Measurements from ENCODE around the gene FTH1. TPM values are rescaled to one million over a fixed set of nuclear protein-coding genes. Genes with fewer than 3 reads are reported as not detected.

FTH1 gene
- total RNA-seq, 2 experiments from 2014 or later: 1,302 to 1,352 TPM

- Mint-ChIP-seq H3K9me3 (no peaks in the 10 kb centered on the region), H3K36me3 (ENCODE audit: low read depth) (no peaks in the 10 kb centered on the region), H3K4me3 (no peak within 1 kb of the TSS), H3K27me3 (ENCODE audit: low read depth) (peaks cover 7% of the 10 kb centered on the region), H3K4me1 (ENCODE audit: low read depth) (peaks cover 9% of the 10 kb centered on the region), H3K27ac (no peak within 1 kb of the TSS)
- CTCF ChIA-PET: interaction anchor here (0.6 to 9.5 kb wide), 7 partner anchors 11 to 1080 kb away, joined by 3 to 105 read pairs (median 5); no protein-coding TSS in a partner anchor
- no peak for DNase-seq
- intact Hi-C loops (cut with micrococcal nuclease): no loop called here
Observed at GRCh38 chr11:61950035-61950547, 17.3 kb downstream of the FTH1 start, which contains the start of gene BEST1. Gene BEST1 (plus strand): TSS chr11:61950351. CDS start chr11:61951807, 1,456 bp downstream.

GRCh38 chr11:61949169-61950034 is 18.0 kb downstream of the FTH1 start:
- Mint-ChIP-seq H3K36me3 (ENCODE audit: low read depth) (no peaks in the 10 kb centered on the region), H3K27ac (no peak overlapping the region), H3K27me3 (ENCODE audit: low read depth) (peaks cover 2% of the 10 kb centered on the region), H3K4me1 (ENCODE audit: low read depth) (peaks cover 7% of the 10 kb centered on the region), H3K4me3 (no peak overlapping the region), H3K9me3 (no peaks in the 10 kb centered on the region)
- intact Hi-C loops (cut with micrococcal nuclease): loop anchor here (5.0 kb wide), 1 partner anchor 202 kb away; no protein-coding TSS in a partner anchor
- DNase-seq: peak; percentile 60
- CTCF ChIA-PET: interaction anchor here (0.6 to 9.5 kb wide), 11 partner anchors 12 to 1079 kb away, joined by 3 to 105 read pairs (median 7); partner anchors contain the start of gene RAB3IL1

GRCh38 chr11:61948505-61948904 is 18.9 kb downstream of the FTH1 start:
- no peak for DNase-seq
- intact Hi-C loops (cut with micrococcal nuclease): loop anchor here (5.0 kb wide), 1 partner anchor 201 kb away; no protein-coding TSS in a partner anchor
- no peak overlapping the region for H3K27ac Mint-ChIP-seq
- peaks cover 7% of the 10 kb centered on the region for H3K4me1 Mint-ChIP-seq (ENCODE audit: low read depth)
- CTCF ChIA-PET: interaction anchor here (0.6 to 9.5 kb wide), 21 partner anchors 9 to 616 kb away, joined by 3 to 132 read pairs (median 5); partner anchors contain the start of gene RAB3IL1
- H3K4me3 Mint-ChIP-seq: no peak overlapping the region
- no peaks in the 10 kb centered on the region for H3K9me3 Mint-ChIP-seq
- no peaks in the 10 kb centered on the region for H3K36me3 Mint-ChIP-seq (ENCODE audit: low read depth)
- H3K27me3 Mint-ChIP-seq (ENCODE audit: low read depth): no peaks in the 10 kb centered on the region

DNA sequence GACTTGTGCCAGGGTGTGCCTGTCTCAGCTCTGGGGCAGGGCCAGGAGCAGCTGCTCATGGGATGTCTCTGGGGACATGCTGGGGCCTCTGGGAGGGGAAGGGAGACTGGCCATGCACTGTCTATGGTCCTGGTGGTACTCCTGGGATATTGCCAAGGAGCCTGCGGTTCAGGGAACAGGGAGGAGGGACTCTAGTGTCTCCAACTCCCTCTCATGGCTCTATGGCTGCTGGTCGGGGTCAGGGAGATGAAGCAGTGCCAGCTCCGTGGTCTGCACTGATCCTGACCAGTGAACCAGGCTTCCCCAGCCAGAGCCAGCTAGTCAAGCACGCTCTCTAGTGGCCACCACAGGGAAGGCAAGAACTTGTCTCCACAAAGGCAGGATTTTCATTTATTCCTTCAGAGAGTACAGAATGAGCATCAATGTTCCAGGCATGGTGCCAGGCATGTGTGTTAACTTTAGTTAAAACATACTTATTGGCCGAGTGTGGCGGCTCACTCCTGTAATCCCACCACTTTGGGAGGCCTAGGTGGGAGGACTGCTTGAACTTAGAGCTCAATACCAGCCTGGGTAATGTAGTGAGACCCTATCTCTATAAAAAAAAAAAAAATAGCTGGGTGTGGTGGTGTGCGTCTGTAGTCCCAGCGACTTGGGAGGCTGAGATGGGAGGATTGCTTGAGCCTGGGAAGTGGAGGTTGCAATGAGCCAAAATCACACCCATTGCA is 19.8 kb downstream of the FTH1 start:
- DNase-seq: peak; percentile 86
- intact Hi-C loops (cut with micrococcal nuclease): loop anchor here (1.0 to 5.0 kb wide), 6 partner anchors 48 to 200 kb away; no protein-coding TSS in a partner anchor
- no peak overlapping the region for H3K4me3 Mint-ChIP-seq
- no peaks in the 10 kb centered on the region for H3K9me3 Mint-ChIP-seq
- no peak overlapping the region for H3K27ac Mint-ChIP-seq
- peaks cover 7% of the 10 kb centered on the region for H3K4me1 Mint-ChIP-seq (ENCODE audit: low read depth)
- no peaks in the 10 kb centered on the region for H3K27me3 Mint-ChIP-seq (ENCODE audit: low read depth)
- CTCF ChIA-PET: interaction anchor here (0.5 to 9.5 kb wide), 34 partner anchors 9 to 273 kb away, joined by 3 to 132 read pairs (median 4); partner anchors contain the start of genes FTH1 and RAB3IL1
- H3K36me3 Mint-ChIP-seq (ENCODE audit: low read depth): no peaks in the 10 kb centered on the region

DNA sequence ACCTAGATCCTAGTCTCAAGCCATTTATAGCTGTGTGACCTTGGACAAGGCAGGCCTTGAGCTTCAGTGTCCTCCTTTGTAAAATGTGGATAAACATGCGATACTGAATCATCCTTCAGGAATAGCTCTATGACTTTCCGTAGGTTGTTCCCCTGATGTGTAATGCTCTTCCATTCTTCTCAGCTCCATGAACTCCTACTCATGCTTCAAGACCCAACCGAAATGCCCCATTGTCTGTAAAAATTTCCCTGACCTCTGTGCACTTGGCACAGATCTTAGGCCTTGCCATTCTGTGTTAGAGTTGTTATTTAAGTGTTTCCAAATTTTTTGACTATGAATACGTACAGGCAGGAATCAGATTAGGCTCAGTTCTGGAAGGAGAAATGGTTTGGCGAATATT is 20.5 kb downstream of the FTH1 start:
- no peak overlapping the region for H3K4me3 Mint-ChIP-seq
- intact Hi-C loops (cut with micrococcal nuclease): loop anchor here (1.0 to 5.0 kb wide), 6 partner anchors 48 to 200 kb away; no protein-coding TSS in a partner anchor
- CTCF ChIA-PET: interaction anchor here (0.8 to 9.5 kb wide), 27 partner anchors 9 to 187 kb away, joined by 3 to 132 read pairs (median 4); partner anchors contain the start of genes FTH1 and RAB3IL1

GRCh38 chr11:61945191-61945590 is 22.2 kb downstream of the FTH1 start:
- no peak overlapping the region for H3K27ac Mint-ChIP-seq
- no peaks in the 10 kb centered on the region for H3K27me3 Mint-ChIP-seq (ENCODE audit: low read depth)
- DNase-seq: no peak
- no peaks in the 10 kb centered on the region for H3K9me3 Mint-ChIP-seq
- intact Hi-C loops (cut with micrococcal nuclease): loop anchor here (5.0 kb wide), 1 partner anchor 198 kb away; no protein-coding TSS in a partner anchor
- no peak overlapping the region for H3K4me3 Mint-ChIP-seq
- CTCF ChIA-PET: interaction anchor here (3.5 to 9.5 kb wide), 4 partner anchors 16 to 164 kb away, joined by 21 to 132 read pairs (median 76); no protein-coding TSS in a partner anchor
- peaks cover 7% of the 10 kb centered on the region for H3K4me1 Mint-ChIP-seq (ENCODE audit: low read depth)
- no peaks in the 10 kb centered on the region for H3K36me3 Mint-ChIP-seq (ENCODE audit: low read depth)

More for the DNA sequence above, 20.5 kb downstream of the FTH1 start:
- H3K4me1 Mint-ChIP-seq (ENCODE audit: low read depth): peaks cover 7% of the 10 kb centered on the region
- DNase-seq: no peak
- no peak overlapping the region for H3K27ac Mint-ChIP-seq
- no peaks in the 10 kb centered on the region for H3K9me3 Mint-ChIP-seq
- no peaks in the 10 kb centered on the region for H3K27me3 Mint-ChIP-seq (ENCODE audit: low read depth)
- no peaks in the 10 kb centered on the region for H3K36me3 Mint-ChIP-seq (ENCODE audit: low read depth)

DNA sequence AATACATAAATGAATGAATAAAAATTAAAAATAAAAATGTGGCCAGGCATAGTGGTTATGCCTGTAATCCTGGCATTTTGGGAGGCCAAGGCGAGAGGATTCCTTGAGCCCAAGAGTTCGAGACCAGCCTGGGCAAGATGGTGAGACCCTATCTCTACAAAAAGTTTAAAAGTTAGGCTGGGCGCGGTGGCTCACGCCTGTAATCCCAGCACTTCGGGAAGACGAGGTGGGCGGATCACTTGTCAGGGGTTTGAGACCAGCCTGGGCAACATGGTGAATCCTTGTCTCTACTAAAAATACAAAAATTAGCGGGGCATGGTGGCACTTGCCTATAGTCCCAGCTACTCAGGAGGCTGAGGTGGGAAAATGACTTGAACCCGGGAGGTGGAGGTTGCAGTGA is 27.0 kb downstream of the FTH1 start:
- Mint-ChIP-seq H3K4me1 (ENCODE audit: low read depth) (no peaks in the 10 kb centered on the region), H3K27me3 (ENCODE audit: low read depth) (peaks cover 3% of the 10 kb centered on the region), H3K27ac (no peak overlapping the region), H3K9me3 (peaks cover 9% of the 10 kb centered on the region), H3K36me3 (ENCODE audit: low read depth) (no peaks in the 10 kb centered on the region), H3K4me3 (no peak overlapping the region)
- DNase-seq: no peak
- intact Hi-C loops (cut with micrococcal nuclease): no loop called here
- CTCF ChIA-PET: interaction anchor here (1.0 to 1.2 kb wide), 2 partner anchors 142 to 167 kb away, joined by 4 read pairs; no protein-coding TSS in a partner anchor

GRCh38 chr11:61935861-61936260 is 31.6 kb downstream of the FTH1 start:
- no peak for DNase-seq
- no peak overlapping the region for H3K4me3 Mint-ChIP-seq
- peaks cover 13% of the 10 kb centered on the region for H3K9me3 Mint-ChIP-seq
- no peaks in the 10 kb centered on the region for H3K4me1 Mint-ChIP-seq (ENCODE audit: low read depth)
- intact Hi-C loops (cut with micrococcal nuclease): no loop called here
- peaks cover 13% of the 10 kb centered on the region for H3K27me3 Mint-ChIP-seq (ENCODE audit: low read depth)
- no peak overlapping the region for H3K27ac Mint-ChIP-seq
- CTCF ChIA-PET: interaction anchor here (1.3 kb wide), 1 partner anchor 12 kb away, joined by 4 read pairs; no protein-coding TSS in a partner anchor
- H3K36me3 Mint-ChIP-seq (ENCODE audit: low read depth): no peaks in the 10 kb centered on the region

DNA sequence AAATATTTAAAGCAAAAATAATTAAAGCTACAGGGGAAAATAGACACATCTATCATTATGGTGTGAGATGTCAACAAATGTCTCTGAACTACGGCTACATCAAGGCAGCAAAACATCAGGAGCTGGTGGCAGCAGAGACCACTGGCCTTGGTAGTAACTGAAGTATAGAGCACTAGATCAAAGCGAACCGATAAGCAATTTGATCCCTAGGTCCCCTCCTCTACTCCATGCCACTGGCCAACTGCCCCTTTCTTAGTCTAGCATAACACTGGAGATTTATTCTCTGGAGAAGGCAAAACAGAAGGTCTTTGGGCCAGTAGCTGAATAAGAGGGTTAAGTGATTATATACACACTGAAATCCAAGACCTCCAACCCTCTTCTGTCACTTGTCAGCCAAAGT is 36.5 kb downstream of the FTH1 start:
- no peak overlapping the region for H3K4me3 Mint-ChIP-seq
- H3K27ac Mint-ChIP-seq: no peak overlapping the region
- CTCF ChIA-PET: interaction anchor here (1.4 to 3.5 kb wide), 3 partner anchors 16 to 151 kb away, joined by 3 to 21 read pairs (median 21); no protein-coding TSS in a partner anchor
- no peak for DNase-seq
- H3K9me3 Mint-ChIP-seq: peaks cover 4% of the 10 kb centered on the region
- H3K27me3 Mint-ChIP-seq (ENCODE audit: low read depth): peaks cover 10% of the 10 kb centered on the region
- intact Hi-C loops (cut with micrococcal nuclease): no loop called here
- H3K36me3 Mint-ChIP-seq (ENCODE audit: low read depth): no peaks in the 10 kb centered on the region
- H3K4me1 Mint-ChIP-seq (ENCODE audit: low read depth): no peaks in the 10 kb centered on the region

DNA sequence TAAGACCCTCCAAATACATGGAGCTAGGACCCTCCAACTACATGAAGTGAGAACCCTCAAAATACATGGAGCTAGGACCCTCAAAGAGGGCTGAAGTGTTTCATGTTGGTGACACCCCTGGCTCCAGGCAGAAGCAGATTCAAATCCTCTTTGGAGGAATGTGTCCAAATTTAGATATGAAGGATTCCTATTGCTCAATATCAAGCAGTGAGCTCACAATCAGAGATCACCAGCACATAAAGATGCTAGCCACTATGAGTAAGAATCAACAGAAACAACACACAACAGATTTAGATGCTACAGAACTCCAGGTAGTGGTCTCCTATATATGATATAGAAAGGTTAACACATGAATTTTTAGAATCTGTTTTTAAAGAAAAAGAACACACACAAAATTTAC is 38.8 kb downstream of the FTH1 start:
- intact Hi-C loops (cut with micrococcal nuclease): no loop called here
- H3K27me3 Mint-ChIP-seq (ENCODE audit: low read depth): peaks cover 10% of the 10 kb centered on the region
- no peaks in the 10 kb centered on the region for H3K4me1 Mint-ChIP-seq (ENCODE audit: low read depth)
- DNase-seq: no peak
- no peak overlapping the region for H3K27ac Mint-ChIP-seq
- CTCF ChIA-PET: interaction anchor here (0.6 to 3.5 kb wide), 6 partner anchors 18 to 231 kb away, joined by 3 to 21 read pairs (median 7); no protein-coding TSS in a partner anchor
- peaks cover 2% of the 10 kb centered on the region for H3K9me3 Mint-ChIP-seq
- no peaks in the 10 kb centered on the region for H3K36me3 Mint-ChIP-seq (ENCODE audit: low read depth)
- no peak overlapping the region for H3K4me3 Mint-ChIP-seq

- no peak for DNase-seq
- CTCF ChIA-PET: no interaction called here
- Mint-ChIP-seq H3K36me3 (ENCODE audit: low read depth) (no peaks in the 10 kb centered on the region), H3K4me1 (ENCODE audit: low read depth) (no peaks in the 10 kb centered on the region), H3K27me3 (ENCODE audit: low read depth) (peaks cover 5% of the 10 kb centered on the region), H3K4me3 (no peak overlapping the region), H3K9me3 (no peaks in the 10 kb centered on the region), H3K27ac (no peak overlapping the region)
- intact Hi-C loops (cut with micrococcal nuclease): no loop called here
Observed at GRCh38 chr11:61927501-61927900, 39.9 kb downstream of the FTH1 start.

Measured in activated naive CD4-positive, alpha-beta T cell treated with anti-CD3 and anti-CD28 coated beads for 36 hours (primary cell).